Smooth muscle cell of the pulmonary artery (primary cell): ENCODE measurements around the gene PRPSAP1. TPM values are rescaled to one million over a fixed set of nuclear protein-coding genes. Genes with fewer than 3 reads are reported as not detected.

Experiments
- total RNA-seq: library from RNA; depleted of rRNA; stranded (reverse); fragments of >200 nt; gene quantifications from 2 replicates; pipeline ENCODE4 v1.2.3, GENCODE V29; 2014

Gene PRPSAP1
- 48.9 TPM in 2 replicates for total RNA-seq

GRCh38 chr17:76353599-76354316, at the start of gene PRPSAP1:
Gene PRPSAP1 (minus strand): TSS chr17:76353916. CDS start chr17:76353703, 213 bp downstream.

GRCh38 chr17:76384222-76384986, 30.7 kb upstream of the PRPSAP1 start, which contains the start of gene SPHK1:
Gene SPHK1 (plus strand): TSS chr17:76384609. CDS start chr17:76385645, 1,036 bp downstream.

GRCh38 chr17:76307966-76308338, 45.8 kb downstream of the PRPSAP1 start, which contains the start of gene QRICH2:
Gene QRICH2 (minus strand): TSS chr17:76308276. CDS start chr17:76307998, 278 bp downstream.

GRCh38 chr17:76264755-76265623, 88.7 kb downstream of the PRPSAP1 start, which contains the start of gene UBALD2:
Gene UBALD2 (plus strand): TSS chr17:76265348. CDS start chr17:76265506, 158 bp downstream.

Other genes starting within 250 kb of the PRPSAP1 start
- gene FOXJ1, start 212.7 kb downstream of the PRPSAP1 start, total RNA-seq, result not detected in 2 replicates
- 0.07 and 0.30 TPM in 2 replicates for gene RNF157, start 113.4 kb downstream of the PRPSAP1 start, total RNA-seq
- gene UBALD2, start 88.6 kb downstream of the PRPSAP1 start, total RNA-seq, result 4.2 and 4.4 TPM in 2 replicates
- 5.0 and 5.5 TPM in 2 replicates for gene QRICH2, start 45.6 kb downstream of the PRPSAP1 start, total RNA-seq
- gene SPHK1, start 30.7 kb upstream of the PRPSAP1 start, total RNA-seq, result 43.8 and 115 TPM in 2 replicates
- gene UBE2O, start 99.2 kb upstream of the PRPSAP1 start, total RNA-seq, result 28.6 and 40.1 TPM in 2 replicates
- gene AANAT, start 113.7 kb upstream of the PRPSAP1 start, total RNA-seq, result not detected in 2 replicates
- 9.2 and 26.8 TPM in 2 replicates for gene RHBDF2, start 147.5 kb upstream of the PRPSAP1 start, total RNA-seq
- 24.4 and 51.4 TPM in 2 replicates for gene CYGB, start 183.8 kb upstream of the PRPSAP1 start, total RNA-seq
- 4.5 and 5.3 TPM in 2 replicates for gene PRCD, start 186.1 kb upstream of the PRPSAP1 start, total RNA-seq
- 0.33 and 0.76 TPM in 2 replicates for gene ST6GALNAC2, start 231.9 kb upstream of the PRPSAP1 start, total RNA-seq